Right cardiac atrium (tissue), 5 donors: ENCODE results near the gene RALGAPA1. TPM values are rescaled to one million over a fixed set of nuclear protein-coding genes. Genes with fewer than 3 reads are reported as not detected.

ENCODE experiments used
- ATAC-seq, 2 donors: fragments of 200-7000 bp; cut with Tn5 transposase; one replicate each; pipeline versions ENCODE4 v1.8.0 to v1.9.1; 2020; ENCODE audit warnings: moderate library complexity in 2 of 2, mild to moderate bottlenecking in 1 of 2
- DNase-seq, 3 donors: peaks; one replicate each; pipeline ENCODE4 v3.0.0-alpha.2; 2020
- H3K27ac ChIP-seq: one replicate; pipeline ENCODE4 v1.5.1; 2013; ENCODE audit warnings: mild to moderate bottlenecking, low read length, control low read depth, moderate library complexity
- H3K27me3 ChIP-seq: one replicate; pipeline ENCODE4 v1.6.1; 2013; ENCODE audit not compliant: control insufficient read depth, insufficient read depth
- H3K4me1 ChIP-seq: one replicate; pipeline ENCODE4 v1.6.1; 2013; ENCODE audit warnings: low read length; ENCODE audit not compliant: control insufficient read depth, insufficient read depth
- H3K4me3 ChIP-seq: one replicate; pipeline ENCODE4 v1.5.1; 2013; ENCODE audit warnings: low read length, control low read depth
- H3K9me3 ChIP-seq: one replicate; pipeline ENCODE4 v1.6.1; 2013; ENCODE audit warnings: low read length; ENCODE audit not compliant: control insufficient read depth
- WGBS: extraction: QIAGEN DNeasy Blood & Tissue Kit; methylation state at CpG from one replicate; pipeline ENCODE4 v1.1.7; 2013; 5-methylcytosine and 5-hydroxymethylcytosine counted together
- intact Hi-C, 4 donors: fragments of 100-400 bp; cut with DNase I; formaldehyde crosslinking; loops; one replicate each; pipeline versions ENCODE4 v1.11.0 to v1.14.0; 2022 to 2023
- polyA plus RNA-seq: library from polyadenylated mRNA; stranded (reverse); fragments of 200-250 nt; gene quantifications from one replicate; pipeline ENCODE4 v1.2.3, GENCODE V29; 2013
- total RNA-seq, 4 donors: library from RNA; stranded (reverse); fragmentation: NEBNext Ultra II Directional; extraction: Animal tissue kit (Norgen Biotek cat#: 25700); gene quantifications; one replicate each; pipeline ENCODE4 v1.2.1, GENCODE V29; 2021
- donor health status: healthy with polysubstance abuse.
- donor health status: DM: no; HTN: yes; CAD: no.
- donor health status: DM: no; HTN: no; CAD: no.
- donor health status: DM: no; HTN: yes; CAD: no; lungs with severe emphysema.
- donor health status: DM: yes; HTN: yes; CAD: no.

RALGAPA1 gene
- total and polyA plus RNA-seq, 5 donors, result 11.6 to 47.4 (median 40.7) TPM

GRCh38 chr14:35557221-35557747 is 251.8 kb downstream of the RALGAPA1 start:
- Histone ChIP-seq H3K9me3 (no peaks in the 10 kb centered on the region), H3K4me3 (no peak overlapping the region), H3K27me3 (no peaks in the 10 kb centered on the region), H3K27ac (no peak overlapping the region), H3K4me1 (no peaks in the 10 kb centered on the region)
- intact Hi-C loops, result no loop called here
- ATAC-seq (no peak), DNase-seq (no peak)

DNA sequence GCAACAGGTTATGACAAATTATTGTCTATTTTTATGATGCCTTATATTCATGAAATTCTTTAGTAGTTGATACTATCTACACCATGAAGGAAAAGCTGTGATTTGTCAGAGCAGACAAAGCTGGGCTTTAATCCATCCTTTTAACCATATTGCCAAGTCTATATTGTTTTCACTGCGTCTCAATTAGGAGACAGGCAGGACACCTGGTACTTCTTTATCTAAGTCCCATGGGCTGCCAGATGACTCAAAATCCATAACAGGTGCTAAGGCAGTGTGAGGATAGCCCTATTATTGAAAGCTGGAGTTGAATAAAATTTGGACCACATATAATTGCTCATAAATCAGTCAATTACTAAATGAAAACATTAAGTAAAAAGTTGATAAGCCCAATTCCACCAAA is 252.5 kb downstream of the RALGAPA1 start:
- Histone ChIP-seq H3K9me3 (no peaks in the 10 kb centered on the region), H3K4me3 (no peak overlapping the region), H3K27me3 (no peaks in the 10 kb centered on the region), H3K27ac (no peak overlapping the region), H3K4me1 (no peaks in the 10 kb centered on the region)
- DNase-seq, result no peak
- intact Hi-C loops, result no loop called here
- WGBS, result 71% methylated on average over 1 of the region's 1 CpG
- ATAC-seq, result no peak

GRCh38 chr14:35553808-35554207 is 255.3 kb downstream of the RALGAPA1 start:
- 30% methylated on average over 1 of the region's 1 CpG for WGBS
- no peaks in the 10 kb centered on the region for H3K27me3 ChIP-seq
- peak in 1 of 2 donors; percentile 57 for ATAC-seq

GRCh38 chr14:35551081-35551480 is 258.0 kb downstream of the RALGAPA1 start:
- intact Hi-C loops, result no loop called here
- Histone ChIP-seq H3K9me3 (no peaks in the 10 kb centered on the region), H3K4me3 (no peak overlapping the region), H3K27ac (no peak overlapping the region), H3K4me1 (no peaks in the 10 kb centered on the region), H3K27me3 (no peaks in the 10 kb centered on the region)
- WGBS, result 97% methylated on average over 1 of the region's 1 CpG
- ATAC-seq (no peak), DNase-seq (no peak)

More at GRCh38 chr14:35553808-35554207, 255.3 kb downstream of the RALGAPA1 start:
- DNase-seq, result no peak
- Histone ChIP-seq H3K27ac (no peak overlapping the region), H3K9me3 (no peaks in the 10 kb centered on the region), H3K4me1 (no peaks in the 10 kb centered on the region), H3K4me3 (no peak overlapping the region)
- intact Hi-C loops, result no loop called here

- Histone ChIP-seq H3K4me1 (no peaks in the 10 kb centered on the region), H3K4me3 (no peak overlapping the region), H3K9me3 (no peaks in the 10 kb centered on the region), H3K27me3 (no peaks in the 10 kb centered on the region), H3K27ac (no peak overlapping the region)
- intact Hi-C loops, result no loop called here
- no peak for ATAC-seq
- no peak for DNase-seq
- WGBS, result 90% methylated on average over 4 of the region's 4 CpGs
Measured at GRCh38 chr14:35549551-35549950, 259.5 kb downstream of the RALGAPA1 start.

- intact Hi-C loops, result no loop called here
- no peaks in the 10 kb centered on the region for H3K9me3 ChIP-seq
- H3K27ac ChIP-seq, result no peak overlapping the region
- no peak overlapping the region for H3K4me3 ChIP-seq
- DNase-seq, result no peak
- 97% methylated on average over 5 of the region's 5 CpGs for WGBS
- no peak for ATAC-seq
- no peaks in the 10 kb centered on the region for H3K4me1 ChIP-seq
- H3K27me3 ChIP-seq, result no peaks in the 10 kb centered on the region
Measured at GRCh38 chr14:35543006-35543405, 266.1 kb downstream of the RALGAPA1 start.

GRCh38 chr14:35539969-35540368 is 269.1 kb downstream of the RALGAPA1 start:
- Histone ChIP-seq H3K9me3 (no peaks in the 10 kb centered on the region), H3K27me3 (no peaks in the 10 kb centered on the region), H3K4me3 (no peak overlapping the region), H3K4me1 (peaks cover under 1% of the 10 kb centered on the region), H3K27ac (no peak overlapping the region)
- no peak for DNase-seq
- 56% methylated on average over 2 of the region's 2 CpGs for WGBS
- no peak for ATAC-seq
- intact Hi-C loops, result no loop called here

GRCh38 chr14:35535483-35536112 is 273.5 kb downstream of the RALGAPA1 start:
- WGBS, result 9% methylated on average over 37 of the region's 37 CpGs
- Histone ChIP-seq H3K9me3 (no peaks in the 10 kb centered on the region), H3K27me3 (peaks cover 2% of the 10 kb centered on the region), H3K4me3 (no peak overlapping the region), H3K4me1 (peaks cover 4% of the 10 kb centered on the region), H3K27ac (no peak overlapping the region)
- DNase-seq (peak in 2 of 3 donors; percentile 22 to 36), ATAC-seq (peak in 1 of 2 donors; percentile 22)
- intact Hi-C loops, result no loop called here

DNA sequence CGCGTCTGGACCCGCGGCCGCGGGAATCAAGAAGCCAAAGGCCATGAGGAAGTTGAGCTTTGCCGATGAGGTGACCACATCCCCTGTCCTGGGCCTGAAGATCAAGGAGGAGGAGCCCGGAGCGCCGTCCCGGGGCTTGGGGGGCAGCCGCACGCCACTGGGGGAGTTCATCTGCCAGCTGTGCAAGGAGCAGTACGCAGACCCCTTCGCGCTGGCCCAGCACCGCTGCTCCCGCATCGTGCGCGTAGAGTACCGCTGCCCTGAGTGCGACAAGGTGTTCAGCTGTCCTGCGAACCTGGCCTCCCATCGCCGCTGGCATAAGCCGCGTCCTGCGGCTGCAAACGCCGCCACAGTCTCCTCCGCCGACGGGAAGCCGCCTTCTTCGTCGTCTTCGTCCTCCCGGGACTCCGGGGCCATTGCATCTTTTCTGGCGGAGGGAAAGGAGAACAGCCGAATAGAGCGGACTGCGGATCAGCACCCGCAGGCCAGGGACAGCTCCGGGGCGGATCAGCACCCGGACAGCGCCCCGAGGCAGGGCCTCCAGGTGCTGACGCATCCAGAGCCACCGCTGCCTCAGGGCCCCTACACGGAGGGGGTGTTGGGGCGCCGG is 274.1 kb downstream of the RALGAPA1 start:
- peak; percentile 93 to 95 for ATAC-seq
- H3K27me3 ChIP-seq, result peaks cover 2% of the 10 kb centered on the region
- intact Hi-C loops, result no loop called here
- H3K4me3 ChIP-seq, result peak overlapping the region; percentile 47
- WGBS, result 3% methylated on average over 55 of the region's 55 CpGs
- DNase-seq, result peak; percentile 51 to 85 (median 82)
- peaks cover 4% of the 10 kb centered on the region for H3K4me1 ChIP-seq
- H3K27ac ChIP-seq, result no peak overlapping the region
- H3K9me3 ChIP-seq, result no peaks in the 10 kb centered on the region

GRCh38 chr14:35534208-35534872 is 274.8 kb downstream of the RALGAPA1 start:
- DNase-seq, result peak in 2 of 3 donors; percentile 10 to 54
- H3K4me1 ChIP-seq, result peaks cover 4% of the 10 kb centered on the region
- ATAC-seq, result peak; percentile 23 to 33
- H3K9me3 ChIP-seq, result no peaks in the 10 kb centered on the region
- H3K27ac ChIP-seq, result no peak overlapping the region
- intact Hi-C loops, result no loop called here
- WGBS, result 2% methylated on average over 77 of the region's 77 CpGs
- peak overlapping the region; percentile 47 for H3K4me3 ChIP-seq
- peaks cover 2% of the 10 kb centered on the region for H3K27me3 ChIP-seq
